Stimulated activated CD8-positive, alpha-beta memory T cell treated with anti-CD3 and anti-CD28 coated beads, Interleukin-7, amount 100 ng/mL, for 48 hours (primary cell): ENCODE results near the gene SLIT2.

Source experiments
- DNase-seq, 2 donors: peaks; one replicate each; pipeline ENCODE4 v3.0.0-alpha.2; 2020; ENCODE audit warnings: low read depth in 1 of 2; ENCODE audit errors: extremely low read depth in 1 of 2

Gene SLIT2, protein sequence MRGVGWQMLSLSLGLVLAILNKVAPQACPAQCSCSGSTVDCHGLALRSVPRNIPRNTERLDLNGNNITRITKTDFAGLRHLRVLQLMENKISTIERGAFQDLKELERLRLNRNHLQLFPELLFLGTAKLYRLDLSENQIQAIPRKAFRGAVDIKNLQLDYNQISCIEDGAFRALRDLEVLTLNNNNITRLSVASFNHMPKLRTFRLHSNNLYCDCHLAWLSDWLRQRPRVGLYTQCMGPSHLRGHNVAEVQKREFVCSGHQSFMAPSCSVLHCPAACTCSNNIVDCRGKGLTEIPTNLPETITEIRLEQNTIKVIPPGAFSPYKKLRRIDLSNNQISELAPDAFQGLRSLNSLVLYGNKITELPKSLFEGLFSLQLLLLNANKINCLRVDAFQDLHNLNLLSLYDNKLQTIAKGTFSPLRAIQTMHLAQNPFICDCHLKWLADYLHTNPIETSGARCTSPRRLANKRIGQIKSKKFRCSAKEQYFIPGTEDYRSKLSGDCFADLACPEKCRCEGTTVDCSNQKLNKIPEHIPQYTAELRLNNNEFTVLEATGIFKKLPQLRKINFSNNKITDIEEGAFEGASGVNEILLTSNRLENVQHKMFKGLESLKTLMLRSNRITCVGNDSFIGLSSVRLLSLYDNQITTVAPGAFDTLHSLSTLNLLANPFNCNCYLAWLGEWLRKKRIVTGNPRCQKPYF (N-terminal part only)

GRCh38 chr4:20251796-20252655 is at the start of gene SLIT2:
Gene SLIT2 (plus strand): TSS chr4:20251905. CDS start chr4:20253816, 1,911 bp downstream.
- no peak for DNase-seq

DNA sequence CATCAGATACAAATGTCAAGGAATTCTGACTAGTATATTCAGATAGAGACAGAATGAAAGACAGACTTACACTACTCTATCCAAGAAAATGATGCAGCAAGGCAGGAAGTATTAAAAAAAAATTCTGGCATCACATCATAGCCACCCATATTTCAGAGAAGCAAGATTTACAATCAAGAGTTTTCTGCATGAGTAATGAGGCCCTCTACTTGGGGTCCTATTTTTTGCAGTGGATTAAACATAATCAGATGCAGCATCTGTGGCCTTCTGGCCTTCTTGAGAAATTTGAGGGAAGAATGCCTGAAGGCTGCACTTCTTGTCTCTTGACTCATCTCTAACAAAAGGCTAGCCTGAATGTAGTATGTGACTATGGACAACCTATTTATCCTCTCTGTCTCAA is 48.2 kb upstream of the SLIT2 start:
- no peak for DNase-seq

GRCh38 chr4:20217521-20217920 is 34.2 kb upstream of the SLIT2 start:
- DNase-seq: no peak

GRCh38 chr4:20217951-20218350 is 33.8 kb upstream of the SLIT2 start:
- DNase-seq: no peak

GRCh38 chr4:20219521-20219920 is 32.2 kb upstream of the SLIT2 start:
- DNase-seq: no peak

DNA sequence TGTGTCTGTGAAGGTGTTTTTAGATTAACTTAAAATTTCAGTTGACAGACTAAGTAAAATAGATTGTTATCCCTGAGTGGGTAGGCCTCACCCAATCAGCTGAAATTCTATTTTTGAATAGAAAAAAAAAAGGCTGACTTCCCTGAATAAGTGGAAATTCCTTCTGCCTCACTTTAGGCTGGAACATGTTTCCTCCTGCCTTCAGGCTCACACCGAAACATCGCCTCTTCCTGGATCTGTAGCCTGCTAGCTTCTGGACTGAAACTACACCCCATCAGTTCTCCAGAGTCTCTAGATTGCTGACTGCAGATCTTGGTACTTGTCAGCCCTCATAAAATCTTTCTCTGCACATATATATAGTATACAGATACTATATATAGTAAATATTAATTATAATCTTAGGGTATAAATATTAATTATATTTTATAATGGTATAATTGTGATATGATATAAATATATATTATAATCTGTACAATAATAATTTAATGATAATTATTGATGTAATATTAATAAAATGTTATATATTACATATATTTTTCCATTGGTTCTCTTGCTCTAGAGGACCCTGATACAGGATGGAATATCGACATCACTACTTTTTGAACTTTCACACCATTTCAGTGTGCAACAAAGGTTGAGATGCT is 13.7 kb upstream of the SLIT2 start:
- no peak for DNase-seq

DNA sequence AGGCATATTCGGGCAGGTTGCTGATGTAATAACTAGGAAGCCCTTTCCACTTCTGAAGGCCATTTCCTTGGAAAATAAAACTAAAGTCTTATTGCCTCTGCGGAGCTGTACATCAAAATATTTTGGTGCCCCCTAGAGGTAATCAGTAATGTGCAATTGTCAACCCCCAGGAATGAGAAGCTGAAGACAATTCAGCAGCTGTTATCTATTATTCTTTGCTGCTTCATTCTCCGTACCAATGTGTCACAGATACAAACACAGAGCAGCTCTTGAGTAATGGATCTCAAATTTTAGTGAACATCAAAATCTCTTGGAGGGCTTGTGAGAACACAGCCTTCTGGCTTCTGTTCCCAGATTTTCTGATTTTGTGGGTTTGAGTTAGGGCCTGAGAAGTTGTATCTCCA is 3.5 kb upstream of the SLIT2 start:
- no peak for DNase-seq

GRCh38 chr4:20249333-20249732 is 2.4 kb upstream of the SLIT2 start:
- no peak for DNase-seq

DNA sequence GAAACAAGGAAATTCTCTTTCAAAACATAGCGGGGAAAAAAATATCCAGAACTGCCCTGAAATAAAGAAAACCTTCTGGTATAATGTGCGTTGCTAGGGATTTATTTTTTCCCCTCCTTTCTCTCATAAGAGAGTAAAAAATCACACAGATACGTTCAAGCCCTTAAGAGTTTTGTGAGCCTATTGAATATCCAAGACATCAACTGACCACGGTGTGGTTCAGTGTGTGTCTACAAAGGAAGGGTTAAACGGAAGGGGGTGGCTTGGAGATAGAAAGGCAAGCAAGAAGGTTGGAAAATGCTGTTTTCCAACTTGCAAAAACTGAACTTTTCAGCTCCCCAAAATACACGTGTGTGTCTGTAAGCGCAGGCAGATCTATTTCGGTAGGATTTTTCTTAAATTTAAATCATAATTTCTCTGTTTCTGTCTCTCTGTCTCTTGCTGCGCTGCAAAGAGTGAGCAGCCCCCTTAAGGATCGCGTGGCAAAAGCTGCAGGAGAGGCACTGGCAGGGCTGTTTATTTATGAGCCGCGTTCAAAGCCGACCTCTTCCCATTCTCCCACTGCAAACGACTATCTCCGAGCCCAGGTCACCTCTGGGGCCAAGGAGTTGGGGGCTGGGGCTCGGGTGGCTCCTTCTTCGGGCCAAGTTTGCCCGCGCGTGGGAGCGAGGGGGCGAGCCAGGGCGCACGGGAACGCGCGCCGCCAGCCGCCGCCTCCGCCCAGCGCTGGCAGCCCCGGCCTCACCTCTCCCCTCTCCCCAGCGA is 492 bp upstream of the SLIT2 start:
- no peak for DNase-seq

GRCh38 chr4:20252656-20253282 is 1.1 kb downstream of the SLIT2 start:
- DNase-seq: no peak

DNA sequence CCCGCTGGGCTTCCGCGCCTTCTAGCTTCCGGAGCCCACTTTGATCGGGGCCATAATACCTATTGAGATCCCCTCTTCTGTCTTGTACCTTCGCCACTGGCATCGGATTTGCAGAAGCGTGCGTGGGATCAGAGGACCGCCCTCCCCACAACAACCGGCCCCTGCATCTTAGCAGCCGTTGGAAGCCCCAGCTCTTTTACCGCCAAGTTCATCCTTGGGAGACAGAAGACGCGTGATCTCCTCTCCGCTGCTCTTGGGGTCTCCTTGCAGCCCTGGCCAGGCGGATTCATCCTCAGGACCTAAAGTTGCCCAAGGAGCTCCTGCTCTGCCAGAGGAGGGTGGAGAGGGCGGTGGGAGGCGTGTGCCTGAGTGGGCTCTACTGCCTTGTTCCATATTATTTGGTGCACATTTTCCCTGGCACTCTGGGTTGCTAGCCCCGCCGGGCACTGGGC is 1.6 kb downstream of the SLIT2 start:
- DNase-seq: no peak

- DNase-seq: no peak
Measured at GRCh38 chr4:20253735-20254409, 2.2 kb downstream of the SLIT2 start.

- DNase-seq: no peak
Measured at GRCh38 chr4:20254511-20255250, 3.0 kb downstream of the SLIT2 start.

GRCh38 chr4:20255251-20255586 is 3.5 kb downstream of the SLIT2 start:
- DNase-seq: no peak

- no peak for DNase-seq
Measured at GRCh38 chr4:20255823-20256222, 4.1 kb downstream of the SLIT2 start.

DNA sequence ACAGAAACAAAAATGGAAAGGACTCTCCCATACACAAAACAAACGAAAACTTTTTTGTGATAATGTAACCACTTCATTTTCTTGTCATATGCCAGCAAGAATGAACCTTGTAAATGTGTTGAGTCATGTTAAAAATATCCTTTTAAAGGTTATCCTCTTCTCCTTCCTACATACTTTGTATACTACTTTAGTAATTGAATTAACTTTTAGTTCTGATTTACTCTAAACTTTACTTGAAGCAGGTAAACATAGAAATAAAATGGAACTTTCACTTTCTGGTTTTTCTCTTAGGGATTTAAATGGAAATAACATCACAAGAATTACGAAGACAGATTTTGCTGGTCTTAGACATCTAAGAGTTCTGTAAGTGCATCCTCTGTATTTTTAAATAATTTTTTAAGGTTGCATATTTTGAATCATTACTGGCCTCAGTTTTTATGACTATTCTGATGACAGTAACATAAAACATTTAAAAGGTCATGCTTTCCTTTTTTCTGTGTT is 4.7 kb downstream of the SLIT2 start:
- no peak for DNase-seq

- DNase-seq: no peak
Measured at GRCh38 chr4:20259707-20260106, 8.0 kb downstream of the SLIT2 start.

GRCh38 chr4:20260821-20261220 is 9.1 kb downstream of the SLIT2 start:
- DNase-seq: no peak
